Loucy (cell line): ENCODE measurements around the gene RNF141.

Experiments used
- H2AFZ ChIP-seq: fragments of 200-600 bp; sonication (generic); 2 replicates; pipeline ENCODE4 v1.6.0; 2016; ENCODE audit warnings: antibody characterized with exemption, mild to moderate bottlenecking, low read length, moderate library complexity
- H3F3A ChIP-seq: fragments of 200-600 bp; 2 replicates; pipeline ENCODE4 v1.6.0; 2016; ENCODE audit warnings: antibody characterized with exemption, low read depth, mild to moderate bottlenecking
- H3K27me3 ChIP-seq: fragments of 200-600 bp; sonication (generic); 2 replicates; pipeline ENCODE4 v1.6.1; 2014; ENCODE audit warnings: low read length, mild to moderate bottlenecking; ENCODE audit not compliant: insufficient read depth, poor library complexity, severe bottlenecking
- H3K36me3 ChIP-seq: fragments of 200-600 bp; sonication (generic); 2 replicates; pipeline ENCODE4 v1.6.1; 2016; ENCODE audit warnings: low read length; ENCODE audit not compliant: insufficient read depth
- H3K4me1 ChIP-seq: fragments of 200-600 bp; sonication (generic); 2 replicates; pipeline ENCODE4 v1.5.1; 2014; ENCODE audit warnings: low read length, mild to moderate bottlenecking; ENCODE audit not compliant: insufficient read depth, poor library complexity, severe bottlenecking
- H3K4me2 ChIP-seq: fragments of 200-600 bp; sonication (generic); 2 replicates; pipeline ENCODE4 v1.6.0; 2014; ENCODE audit warnings: antibody characterized with exemption, low read length, low read depth, mild to moderate bottlenecking; ENCODE audit not compliant: poor library complexity, severe bottlenecking
- H3K4me3 ChIP-seq: fragments of 200-600 bp; sonication (generic); 2 replicates; pipeline ENCODE4 v1.5.1; 2014; ENCODE audit warnings: low read length, mild to moderate bottlenecking, mixed read lengths; ENCODE audit not compliant: poor library complexity, severe bottlenecking
- H3K79me2 ChIP-seq: fragments of 200-600 bp; sonication (generic); 2 replicates; pipeline ENCODE4 v1.6.1; 2014; ENCODE audit warnings: low read length; ENCODE audit not compliant: insufficient read depth
- H3K9ac ChIP-seq: fragments of 200-600 bp; sonication (generic); 2 replicates; pipeline ENCODE4 v1.6.0; 2014; ENCODE audit warnings: mild to moderate bottlenecking, low read depth, low read length, moderate library complexity; ENCODE audit not compliant: poor library complexity, severe bottlenecking
- H3K9me2 ChIP-seq: fragments of 200-600 bp; sonication (generic); replicated peaks from 2 replicates; pipeline ENCODE4 v1.6.1; 2016; ENCODE audit warnings: low read depth, low read length, mixed read lengths
- H3K9me3 ChIP-seq: fragments of 200-600 bp; sonication (generic); 2 replicates; pipeline ENCODE4 v1.6.1; 2014; ENCODE audit warnings: mild to moderate bottlenecking, antibody characterized with exemption, low read length, low read depth; ENCODE audit not compliant: insufficient read depth
- H4K20me1 ChIP-seq: fragments of 200-600 bp; sonication (generic); 2 replicates; pipeline ENCODE4 v1.6.0; 2014; ENCODE audit warnings: antibody characterized with exemption, low read length, mild to moderate bottlenecking; ENCODE audit not compliant: insufficient read depth, poor library complexity, severe bottlenecking
- CTCF ChIP-seq: fragments of 200-600 bp; sonication (generic); conservative IDR thresholded peaks from 2 replicates; pipeline ENCODE4 v1.5.1; 2014; ENCODE audit warnings: mild to moderate bottlenecking, antibody characterized with exemption, low read length
- EZH2phosphoT487 ChIP-seq: fragments of 200-600 bp; IDR thresholded peaks from 2 replicates; pipeline ENCODE4 v1.6.1; 2018; ENCODE audit warnings: antibody characterized with exemption, mild to moderate bottlenecking, moderate library complexity, borderline replicate concordance

Gene RNF141

GRCh38 chr11:10587995-10588394 is 47.0 kb upstream of the RNF141 start:
- H3K9ac ChIP-seq, result no peak overlapping the region
- H3K4me3 ChIP-seq, result no peak overlapping the region
- H3K4me2 ChIP-seq, result no peak overlapping the region
- no peak overlapping the region for H2AFZ ChIP-seq
- H3K79me2 ChIP-seq, result no peaks in the 10 kb centered on the region
- peaks cover 28% of the 10 kb centered on the region for H3K4me1 ChIP-seq
- H4K20me1 ChIP-seq, result no peaks in the 10 kb centered on the region
- no peak for TF ChIP-seq EZH2phosphoT487
- TF ChIP-seq CTCF, result no peak
- H3F3A ChIP-seq, result no peaks in the 10 kb centered on the region
- no peaks in the 10 kb centered on the region for H3K36me3 ChIP-seq
- no peaks in the 10 kb centered on the region for H3K9me3 ChIP-seq
- H3K9me2 ChIP-seq, result no peaks in the 10 kb centered on the region
- no peaks in the 10 kb centered on the region for H3K27me3 ChIP-seq

GRCh38 chr11:10587388-10587787 is 46.4 kb upstream of the RNF141 start:
- Histone ChIP-seq H2AFZ (no peak overlapping the region), H3K9ac (no peak overlapping the region), H3F3A (no peaks in the 10 kb centered on the region), H3K27me3 (no peaks in the 10 kb centered on the region), H3K36me3 (no peaks in the 10 kb centered on the region), H3K79me2 (no peaks in the 10 kb centered on the region), H3K4me3 (no peak overlapping the region), H4K20me1 (no peaks in the 10 kb centered on the region), H3K4me2 (no peak overlapping the region), H3K4me1 (peaks cover 31% of the 10 kb centered on the region), H3K9me2 (no peaks in the 10 kb centered on the region), H3K9me3 (no peaks in the 10 kb centered on the region)
- TF ChIP-seq EZH2phosphoT487 (no peak), CTCF (no peak)

- Histone ChIP-seq H3K4me2 (no peak overlapping the region), H3F3A (no peaks in the 10 kb centered on the region), H3K9me3 (no peaks in the 10 kb centered on the region), H3K9me2 (no peaks in the 10 kb centered on the region), H3K27me3 (no peaks in the 10 kb centered on the region), H3K9ac (no peak overlapping the region), H4K20me1 (no peaks in the 10 kb centered on the region), H3K79me2 (no peaks in the 10 kb centered on the region), H3K4me1 (peaks cover 38% of the 10 kb centered on the region), H3K36me3 (no peaks in the 10 kb centered on the region), H2AFZ (no peak overlapping the region), H3K4me3 (no peak overlapping the region)
- TF ChIP-seq EZH2phosphoT487 (no peak), CTCF (no peak)
Measured at GRCh38 chr11:10584071-10584501, 43.1 kb upstream of the RNF141 start.
